H1 (cell line): ENCODE measurements around the gene GBP7. TPM values are rescaled to one million over a fixed set of nuclear protein-coding genes. Genes with fewer than 3 reads are reported as not detected.
A peak's percentile ranks its signal among the peaks of the same experiment; 100 is the strongest.

Source experiments
- CTCF ChIA-PET: fragments of 300-600 bp; sonication (Branson Sonifier 250); formaldehyde crosslinking; loops from one replicate; lab custom pipeline; 2021; ENCODE audit not compliant: partially characterized antibody; lab: Charles Lee
- POLR2A ChIA-PET: fragments of 300-600 bp; sonication (Branson Sonifier 250); formaldehyde crosslinking; loops from one replicate; lab custom pipeline; 2021; ENCODE audit warnings: inconsistent platforms; ENCODE audit not compliant: partially characterized antibody; lab: Charles Lee
- DNase-seq, 2 experiments: peaks; one replicate each; pipeline versions ENCODE4 v3.0.0 to v3.0.0-alpha.2; 2010 to 2022; ENCODE audit warnings: low spot score in 2 of 2, low read depth in 1 of 2, mixed read lengths in 1 of 2
- FAIRE-seq: peaks from 2 replicates; lab custom pipeline; 2011; peaks lifted over from hg19 to GRCh38; lab: Jason Lieb, UNC
- H2AFZ ChIP-seq: 2 replicates; pipeline ENCODE4 v1.8.1; 2012; ENCODE audit warnings: low read length, inconsistent platforms
- H2AK5ac ChIP-seq: 2 replicates; pipeline ENCODE4 v1.6.1; 2013; ENCODE audit warnings: low read depth, low read length
- H2BK120ac ChIP-seq: replicated peaks from 2 replicates; pipeline ENCODE3; 2013; ENCODE audit warnings: low read depth, low read length, inconsistent platforms
- H2BK12ac ChIP-seq: 2 replicates; pipeline ENCODE4 v1.6.1; 2013; ENCODE audit warnings: low read depth, low read length
- H2BK15ac ChIP-seq: 2 replicates; pipeline ENCODE4 v1.6.1; 2013; ENCODE audit warnings: low read length
- H2BK20ac ChIP-seq: 2 replicates; pipeline ENCODE4 v1.6.1; 2013; ENCODE audit warnings: low read length
- H2BK5ac ChIP-seq: 2 replicates; pipeline ENCODE4 v1.6.1; 2013; ENCODE audit warnings: low read depth, low read length
- H3K14ac ChIP-seq: 2 replicates; pipeline ENCODE4 v1.6.1; 2013; ENCODE audit warnings: inconsistent platforms; ENCODE audit not compliant: insufficient read length
- H3K18ac ChIP-seq: 2 replicates; pipeline ENCODE4 v1.6.1; 2013; ENCODE audit warnings: low read length; ENCODE audit errors: extremely low read depth
- H3K23ac ChIP-seq: 2 replicates; pipeline ENCODE4 v1.6.1; 2013; ENCODE audit warnings: inconsistent platforms; ENCODE audit not compliant: insufficient read length
- H3K23me2 ChIP-seq: 2 replicates; pipeline ENCODE4 v1.6.1; 2013; ENCODE audit warnings: low read depth, low read length
- H3K27ac ChIP-seq: 2 replicates; pipeline ENCODE4 v1.6.1; 2011; ENCODE audit warnings: low read depth, low read length, inconsistent platforms
- H3K27me3 ChIP-seq, 4 experiments: replicated peaks in 1 of 4; 1 replicate in 1 of 4; 2 replicates in 3 of 4; pipeline versions ENCODE4 v1.6.1 to v1.8.1; 2011 to 2013; ENCODE audit warnings: low read length in 3 of 4, mild to moderate bottlenecking in 3 of 4, inconsistent platforms in 2 of 4, mixed read lengths in 2 of 4, moderate library complexity in 1 of 4; ENCODE audit not compliant: control insufficient read depth in 3 of 4, insufficient read depth in 3 of 4; ENCODE audit errors: extremely low read depth in 1 of 4
- H3K36me3 ChIP-seq, 4 experiments: 2 replicates each; pipeline versions ENCODE4 v1.6.1 to v1.8.1; 2011 to 2013; ENCODE audit warnings: mild to moderate bottlenecking in 4 of 4, low read length in 3 of 4, moderate library complexity in 2 of 4, control low read depth in 1 of 4, inconsistent platforms in 1 of 4; ENCODE audit not compliant: insufficient read depth in 4 of 4, control insufficient read depth in 2 of 4
- H3K4ac ChIP-seq: replicated peaks from 2 replicates; pipeline ENCODE3; 2013; ENCODE audit warnings: low read length, low read depth, mixed read lengths, inconsistent platforms; ENCODE audit not compliant: insufficient read length
- H3K4me1 ChIP-seq, 4 experiments: replicated peaks in 1 of 4; 1 replicate in 1 of 4; 2 replicates in 3 of 4; pipeline versions ENCODE4 v1.6.1 to v1.8.1; 2011 to 2013; ENCODE audit warnings: low read length in 3 of 4, inconsistent platforms in 2 of 4, mixed read lengths in 1 of 4; ENCODE audit not compliant: insufficient read depth in 4 of 4, control insufficient read depth in 3 of 4
- H3K4me2 ChIP-seq, 2 experiments: 2 replicates each; pipeline versions ENCODE4 v1.6.1 to v1.8.1; 2011 to 2013; ENCODE audit warnings: low read depth in 2 of 2, low read length in 2 of 2, control low read depth in 1 of 2, inconsistent platforms in 1 of 2, mild to moderate bottlenecking in 1 of 2; ENCODE audit not compliant: insufficient read depth in 1 of 2
- H3K4me3 ChIP-seq, 4 experiments: fragments of 200-600, 300-600 bp in 1 of 4; sonication (generic), shearing (Covaris generic), sonication (Bioruptor Twin) in 1 of 4; 2 replicates each; pipeline versions ENCODE4 v1.5.1 to v1.8.1; 2011 to 2016; ENCODE audit warnings: low read length in 4 of 4, low read depth in 3 of 4, control low read depth in 2 of 4, inconsistent platforms in 2 of 4, mild to moderate bottlenecking in 2 of 4, mixed read lengths in 1 of 4, moderate library complexity in 1 of 4; ENCODE audit not compliant: insufficient read depth in 2 of 4; ENCODE audit errors: extremely low read depth in 1 of 4
- H3K56ac ChIP-seq: replicated peaks from 2 replicates; pipeline ENCODE3; 2013; ENCODE audit warnings: low read depth, mild to moderate bottlenecking, mixed read lengths, low read length, inconsistent platforms; ENCODE audit not compliant: insufficient read length
- H3K79me1 ChIP-seq: 2 replicates; pipeline ENCODE4 v1.6.1; 2013; ENCODE audit warnings: low read depth, low read length, control low read depth
- H3K79me2 ChIP-seq, 2 experiments: 2 replicates each; pipeline versions ENCODE4 v1.6.1 to v1.8.1; 2012 to 2013; ENCODE audit warnings: low read length in 2 of 2, mild to moderate bottlenecking in 2 of 2, inconsistent platforms in 1 of 2; ENCODE audit not compliant: insufficient read depth in 2 of 2, control insufficient read depth in 1 of 2
- H3K9ac ChIP-seq, 4 experiments: replicated peaks in 1 of 4; 1 replicate in 1 of 4; 2 replicates in 3 of 4; pipeline versions ENCODE4 v1.6.1 to v1.8.1; 2011 to 2013; ENCODE audit warnings: low read depth in 3 of 4, low read length in 3 of 4, control low read depth in 2 of 4, mild to moderate bottlenecking in 2 of 4, moderate library complexity in 2 of 4, inconsistent platforms in 1 of 4; ENCODE audit errors: extremely low read depth in 1 of 4
- H3K9me3 ChIP-seq, 2 experiments: 2 replicates each; pipeline versions ENCODE4 v1.6.1 to v1.8.1; 2012 to 2013; ENCODE audit warnings: mild to moderate bottlenecking in 2 of 2, moderate library complexity in 2 of 2, control low read depth in 1 of 2, inconsistent platforms in 1 of 2, low read depth in 1 of 2, low read length in 1 of 2, mixed read lengths in 1 of 2; ENCODE audit not compliant: insufficient read depth in 2 of 2
- H4K20me1 ChIP-seq, 2 experiments: replicated peaks in 1 of 2; 2 replicates each; pipeline versions ENCODE3 to v1.8.1; 2011 to 2013; ENCODE audit warnings: inconsistent platforms in 2 of 2, low read length in 2 of 2, mild to moderate bottlenecking in 1 of 2; ENCODE audit not compliant: insufficient read depth in 2 of 2, control insufficient read depth in 1 of 2
- H4K5ac ChIP-seq: 2 replicates; pipeline ENCODE4 v1.6.1; 2013; ENCODE audit warnings: low read length, low read depth, mixed read lengths, inconsistent platforms; ENCODE audit not compliant: insufficient read length
- H4K8ac ChIP-seq: 2 replicates; pipeline ENCODE4 v1.8.0; 2013; ENCODE audit warnings: mild to moderate bottlenecking, moderate library complexity, low read length, inconsistent platforms; ENCODE audit not compliant: insufficient read depth; ENCODE audit errors: extremely low read depth
- H4K91ac ChIP-seq: replicated peaks from 2 replicates; pipeline ENCODE3; 2013; ENCODE audit warnings: low read length, mixed read lengths, inconsistent platforms; ENCODE audit not compliant: insufficient read length
- BACH1 ChIP-seq: IDR thresholded peaks from 2 replicates; pipeline ENCODE4 v1.6.1; 2012; ENCODE audit warnings: low read length, improper control_type of control experiment
- CTBP2 ChIP-seq: IDR thresholded peaks from 2 replicates; pipeline ENCODE4 v1.7.0; 2011; ENCODE audit warnings: borderline replicate concordance, mild to moderate bottlenecking, moderate library complexity, mixed read lengths, low read length; ENCODE audit not compliant: insufficient read depth, insufficient read length
- FOSL1 ChIP-seq: IDR thresholded peaks from 2 replicates; pipeline ENCODE4 v1.6.1; 2011; ENCODE audit warnings: mild to moderate bottlenecking, low read depth, low read length, moderate library complexity; ENCODE audit not compliant: insufficient read depth
- KDM1A ChIP-seq: fragments of 200-600, 300-600 bp; sonication (generic); IDR thresholded peaks from 2 replicates; pipeline ENCODE4 v1.7.1; 2016; ENCODE audit warnings: mild to moderate bottlenecking, low read length, borderline replicate concordance
- KDM4A ChIP-seq: IDR thresholded peaks from one replicate; pipeline ENCODE4 v1.7.1; 2012; ENCODE audit warnings: low read depth, mild to moderate bottlenecking, moderate library complexity, low read length, inconsistent platforms; ENCODE audit not compliant: severe bottlenecking
- KDM5A ChIP-seq: fragments of 200-600 bp; IDR thresholded peaks from 2 replicates; pipeline ENCODE4 v1.7.1; 2012; ENCODE audit warnings: mild to moderate bottlenecking, low read length, inconsistent platforms, mixed read lengths
- PHF8 ChIP-seq: fragments of 200-600 bp; sonication (generic); conservative IDR thresholded peaks from 2 replicates; pipeline ENCODE4 v1.7.1; 2012; ENCODE audit warnings: low read depth, mild to moderate bottlenecking, inconsistent platforms, low read length, moderate library complexity
- POLR2A ChIP-seq, 2 experiments: IDR thresholded peaks; 1 replicate in 1 of 2; 2 replicates in 1 of 2; pipeline ENCODE4 v1.6.1; 2011; ENCODE audit warnings: low read depth in 2 of 2, low read length in 2 of 2, mild to moderate bottlenecking in 2 of 2; ENCODE audit errors: control extremely low read depth in 1 of 2
- POLR2AphosphoS5 ChIP-seq: IDR thresholded peaks from 2 replicates; pipeline ENCODE4 v1.6.1; 2011; ENCODE audit warnings: low read depth, low read length
- RNF2 ChIP-seq: fragments of 200-900, 300-1000 bp; sonication (generic); IDR thresholded peaks from 2 replicates; pipeline ENCODE4 v1.7.1; 2016; ENCODE audit warnings: borderline replicate concordance, low read depth, mild to moderate bottlenecking, antibody characterized with exemption, low read length; ENCODE audit not compliant: poor library complexity, severe bottlenecking; ENCODE audit errors: missing control alignments
- SP4 ChIP-seq: IDR thresholded peaks from 2 replicates; pipeline ENCODE4 v1.6.1; 2012; ENCODE audit warnings: low read length, inconsistent platforms
- SRF ChIP-seq: IDR thresholded peaks from 2 replicates; pipeline ENCODE4 v1.6.1; 2011; ENCODE audit warnings: mild to moderate bottlenecking, low read depth, low read length, moderate library complexity
- TAF1 ChIP-seq: IDR thresholded peaks from 2 replicates; pipeline ENCODE4 v1.6.1; 2011; ENCODE audit warnings: mild to moderate bottlenecking, low read depth, low read length
- WGBS, 2 experiments: shearing (Covaris generic) in 1 of 2; methylation state at CpG; one replicate each; pipeline versions ENCODE4 v1.1.6 to v1.1.7; 2013 to 2015; ENCODE audit warnings: low lambda C conversion rate in 2 of 2, mixed read lengths in 2 of 2, inconsistent platforms in 1 of 2, low coverage in 1 of 2, missing lambda C conversion rate in 1 of 2; ENCODE audit not compliant: insufficient replicate concordance in 2 of 2, insufficient coverage in 1 of 2, insufficient read length in 1 of 2; ENCODE audit errors: extremely low coverage in 1 of 2, missing lambda C conversion rate in 1 of 2; 5-methylcytosine and 5-hydroxymethylcytosine counted together
- polyA plus RNA-seq, 7 experiments: library from polyadenylated mRNA; depleted of rRNA in 3 of 7; stranded (reverse) in 5 of 7; unstranded in 2 of 7; fragments of >200 nt in 5 of 7; fragments of 200-250 nt in 2 of 7; gene quantifications; 1 replicate in 5 of 7; 2 replicates in 1 of 7; 4 replicates in 1 of 7; pipeline versions ENCODE4 v1.2.1 to v1.2.3, GENCODE V29; 2011 to 2013; ENCODE audit warnings: missing spikeins in 2 of 7, mixed read lengths in 2 of 7
- total RNA-seq: library from RNA; stranded (reverse); fragmentation: NEBNext Ultra II Directional; extraction: Animal tissue kit (Norgen Biotek cat#: 25700); gene quantifications from 2 replicates; pipeline ENCODE4 v1.2.1, GENCODE V29; 2021

Gene GBP7
- total and polyA plus RNA-seq, 2 of the 8 experiments (the other 6 are each of a cell fraction or from before 2014, with no cell fraction given): not detected

DNA sequence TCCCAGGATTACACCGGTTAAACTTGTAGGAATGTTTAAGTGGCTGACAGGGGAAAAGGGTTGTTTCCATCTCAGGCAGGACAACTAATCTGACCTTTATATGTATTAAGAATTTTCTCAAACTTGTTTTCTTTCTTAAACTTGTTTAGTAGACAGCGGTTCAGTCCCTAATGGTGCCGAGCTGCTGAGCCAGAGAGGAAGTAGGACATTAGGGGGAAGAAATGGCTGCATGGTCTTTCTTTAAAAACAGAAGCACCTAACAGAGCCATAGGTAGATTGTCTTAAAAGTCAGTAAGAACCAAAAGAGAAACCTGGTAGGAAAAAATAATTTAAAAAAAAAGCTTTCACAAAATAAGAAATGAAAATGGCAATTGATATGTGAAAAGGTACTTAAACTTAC lies 19.7 kb upstream of the GBP7 start:
- POLR2A ChIA-PET: no interaction called here
- Histone ChIP-seq H3K4me2 (no peak overlapping the region), H3K23ac (no peak overlapping the region), H3K9ac (no peak overlapping the region), H3K56ac (no peak overlapping the region), H2AFZ (peak overlapping the region; percentile 36; the same call in 1 of the 2 replicates), H3K9me3 (no peaks in the 10 kb centered on the region), H3K4me1 (no peaks in the 10 kb centered on the region), H4K20me1 (no peaks in the 10 kb centered on the region), H3K79me2 (no peaks in the 10 kb centered on the region), H2BK20ac (no peak overlapping the region), H2AK5ac (no peak overlapping the region), H3K36me3 (no peaks in the 10 kb centered on the region), H3K18ac (no peak overlapping the region), H2BK12ac (no peak overlapping the region), H3K79me1 (no peaks in the 10 kb centered on the region), H2BK15ac (no peak overlapping the region), H3K27ac (no peak overlapping the region), H3K27me3 (no peaks in the 10 kb centered on the region), H3K14ac (no peak overlapping the region), H4K5ac (no peak overlapping the region), H4K91ac (no peak overlapping the region), H3K23me2 (no peaks in the 10 kb centered on the region), H3K4ac (no peak overlapping the region), H2BK5ac (no peak overlapping the region), H2BK120ac (no peak overlapping the region), H3K4me3 (no peak overlapping the region), H4K8ac (no peak overlapping the region)
- 88% methylated on average over 3 of the region's 3 CpGs; no CpG with 5 or more reads in 1 of the 2 experiments for WGBS, 2 experiments
- CTCF ChIA-PET: no interaction called here
- TF ChIP-seq KDM4A (no peak), FOSL1 (no peak), POLR2A (IDR thresholded peaks at IDR 0.05; ENCODE audit: control extremely low read depth in 1 of 2, low read depth in 2 of 2, low read length in 2 of 2) (no peak), KDM5A (no peak), SRF (no peak), PHF8 (no peak), BACH1 (no peak), SP4 (no peak), TAF1 (no peak), KDM1A (no peak), POLR2AphosphoS5 (no peak), CTBP2 (no peak), RNF2 (no peak)
- FAIRE-seq (no peak), DNase-seq (no peak)
